Urinary bladder (tissue), 4 donors: Measurements from ENCODE around the gene HHAT. TPM values are rescaled to one million over a fixed set of nuclear protein-coding genes. Genes with fewer than 3 reads are reported as not detected.

Experiments
- DNase-seq: peaks from one replicate; pipeline ENCODE4 v3.0.0-alpha.2; 2015; ENCODE audit errors: extremely low spot score
- H3K27ac ChIP-seq: one replicate; pipeline ENCODE4 v1.5.1; 2013; ENCODE audit warnings: low read depth, mild to moderate bottlenecking, moderate library complexity
- H3K36me3 ChIP-seq: one replicate; pipeline ENCODE4 v1.6.1; 2013; ENCODE audit warnings: mild to moderate bottlenecking, moderate library complexity; ENCODE audit not compliant: insufficient read depth
- H3K4me1 ChIP-seq: one replicate; pipeline ENCODE4 v1.6.1; 2013; ENCODE audit warnings: mild to moderate bottlenecking, moderate library complexity; ENCODE audit not compliant: insufficient read depth
- H3K4me3 ChIP-seq: one replicate; pipeline ENCODE4 v1.5.1; 2013; ENCODE audit warnings: low read depth, low read length
- WGBS: extraction: QIAGEN DNeasy Blood & Tissue Kit; methylation state at CpG from one replicate; pipeline ENCODE4 v1.1.7; 2013; 5-methylcytosine and 5-hydroxymethylcytosine counted together
- polyA plus RNA-seq: library from polyadenylated mRNA; stranded (reverse); fragments of 200-250 nt; gene quantifications from one replicate; pipeline ENCODE4 v1.2.3, GENCODE V29; 2013
- total RNA-seq: library from RNA; depleted of rRNA; stranded (reverse); fragments of >200 nt; gene quantifications from one replicate; pipeline ENCODE4 v1.2.3, GENCODE V29; 2014
- donor health status: healthy with polysubstance abuse.
- donor health status: healthy.

HHAT gene
- total and polyA plus RNA-seq, 2 donors, result 3.3 to 10.8 TPM

- H3K36me3 ChIP-seq, result no peaks in the 10 kb centered on the region
- 15% methylated on average over 2 of the region's 2 CpGs for WGBS
- H3K4me1 ChIP-seq, result no peaks in the 10 kb centered on the region
- DNase-seq, result no peak
- H3K27ac ChIP-seq, result no peak overlapping the region
- H3K4me3 ChIP-seq, result no peak overlapping the region
These were observed 371.8 kb downstream of the HHAT start for GRCh38 chr1:210700511-210700910.

GRCh38 chr1:210702506-210702905 lies 373.8 kb downstream of the HHAT start:
- no peak for DNase-seq
- no peaks in the 10 kb centered on the region for H3K36me3 ChIP-seq
- no peak overlapping the region for H3K4me3 ChIP-seq
- WGBS, result 95% methylated on average over 2 of the region's 2 CpGs
- no peak overlapping the region for H3K27ac ChIP-seq
- H3K4me1 ChIP-seq, result no peaks in the 10 kb centered on the region

- Histone ChIP-seq H3K27ac (no peak overlapping the region), H3K4me3 (no peak overlapping the region), H3K36me3 (no peaks in the 10 kb centered on the region), H3K4me1 (no peaks in the 10 kb centered on the region)
- WGBS, result 88% methylated on average over 2 of the region's 2 CpGs
- no peak for DNase-seq
These were observed 374.9 kb downstream of the HHAT start for GRCh38 chr1:210703593-210703992.

- Histone ChIP-seq H3K4me1 (no peaks in the 10 kb centered on the region), H3K4me3 (no peak overlapping the region), H3K27ac (no peak overlapping the region), H3K36me3 (no peaks in the 10 kb centered on the region)
- DNase-seq, result no peak
- 83% methylated on average over 3 of the region's 3 CpGs for WGBS
These were observed 376.4 kb downstream of the HHAT start for GRCh38 chr1:210705086-210705485.

GRCh38 chr1:210706246-210706645 lies 377.5 kb downstream of the HHAT start:
- WGBS, result 76% methylated on average over 3 of the region's 3 CpGs
- no peak for DNase-seq
- Histone ChIP-seq H3K36me3 (no peaks in the 10 kb centered on the region), H3K4me1 (no peaks in the 10 kb centered on the region), H3K27ac (no peak overlapping the region), H3K4me3 (no peak overlapping the region)

- Histone ChIP-seq H3K4me3 (no peak overlapping the region), H3K27ac (no peak overlapping the region), H3K4me1 (no peaks in the 10 kb centered on the region), H3K36me3 (no peaks in the 10 kb centered on the region)
- peak; percentile 5 for DNase-seq
- 47% methylated on average over 7 of the region's 7 CpGs for WGBS
These were observed 378.9 kb downstream of the HHAT start for GRCh38 chr1:210707300-210708240.

GRCh38 chr1:210709701-210710100 lies 381.0 kb downstream of the HHAT start:
- Histone ChIP-seq H3K4me1 (no peaks in the 10 kb centered on the region), H3K4me3 (no peak overlapping the region), H3K27ac (no peak overlapping the region), H3K36me3 (no peaks in the 10 kb centered on the region)
- no peak for DNase-seq
- WGBS, result 92% methylated on average over 2 of the region's 2 CpGs

GRCh38 chr1:210711825-210712612 lies 383.3 kb downstream of the HHAT start:
- no peak for DNase-seq

GRCh38 chr1:210715072-210715471 lies 386.4 kb downstream of the HHAT start:
- H3K4me1 ChIP-seq, result no peaks in the 10 kb centered on the region
- no peak overlapping the region for H3K27ac ChIP-seq
- no peaks in the 10 kb centered on the region for H3K36me3 ChIP-seq
- no peak overlapping the region for H3K4me3 ChIP-seq
- DNase-seq, result no peak

More at GRCh38 chr1:210711825-210712612, 383.3 kb downstream of the HHAT start:
- no peak overlapping the region for H3K27ac ChIP-seq
- no peaks in the 10 kb centered on the region for H3K36me3 ChIP-seq
- 65% methylated on average over 7 of the region's 7 CpGs for WGBS
- H3K4me1 ChIP-seq, result no peaks in the 10 kb centered on the region
- H3K4me3 ChIP-seq, result no peak overlapping the region

- H3K36me3 ChIP-seq, result no peaks in the 10 kb centered on the region
- WGBS, result 27% methylated on average over 1 of the region's 1 CpG
- H3K4me3 ChIP-seq, result no peak overlapping the region
- H3K4me1 ChIP-seq, result no peaks in the 10 kb centered on the region
- no peak for DNase-seq
- H3K27ac ChIP-seq, result no peak overlapping the region
These were observed 393.8 kb downstream of the HHAT start for GRCh38 chr1:210722410-210723081.

GRCh38 chr1:210723646-210724045 lies 394.9 kb downstream of the HHAT start:
- H3K4me1 ChIP-seq, result peaks cover 2% of the 10 kb centered on the region
- DNase-seq, result no peak
- 44% methylated on average over 4 of the region's 4 CpGs for WGBS

GRCh38 chr1:210724768-210725167 lies 396.1 kb downstream of the HHAT start:
- Histone ChIP-seq H3K36me3 (no peaks in the 10 kb centered on the region), H3K27ac (no peak overlapping the region), H3K4me1 (peaks cover 2% of the 10 kb centered on the region), H3K4me3 (no peak overlapping the region)
- DNase-seq, result no peak
- WGBS, result 80% methylated on average over 2 of the region's 2 CpGs

More at GRCh38 chr1:210723646-210724045, 394.9 kb downstream of the HHAT start:
- Histone ChIP-seq H3K27ac (no peak overlapping the region), H3K4me3 (no peak overlapping the region), H3K36me3 (no peaks in the 10 kb centered on the region)
